ENCODE measurements around the gene MYCL.
"Not testable (repeated sequence)": the region's sequence is repeated elsewhere in the genome, so short reads cannot be mapped to it uniquely, and the experiment has no call there.

The MYCL gene

DNA sequence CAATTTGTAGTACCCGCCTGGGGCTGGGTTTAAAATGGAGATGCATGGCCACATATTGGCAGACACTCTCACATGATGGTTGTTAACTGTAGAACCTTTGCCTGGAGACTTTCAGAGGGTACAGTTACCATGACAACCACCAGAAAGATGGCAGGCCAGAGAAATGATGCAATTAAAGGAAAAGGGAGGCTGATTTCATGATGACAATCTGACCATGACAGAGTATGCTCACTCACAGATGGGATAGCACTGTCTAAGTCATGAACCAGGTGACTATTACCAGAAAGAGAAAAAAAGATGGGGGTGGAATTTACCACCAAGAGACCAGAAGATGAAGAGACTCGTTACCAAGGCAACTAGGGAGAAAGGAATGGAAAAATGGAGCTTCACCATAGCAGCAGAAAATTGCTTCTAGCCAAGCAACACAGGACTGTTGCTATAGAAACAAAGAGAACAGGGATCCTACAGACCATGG is 14.9 kb downstream of the MYCL start:
- DNase-seq, result no peak

DNA sequence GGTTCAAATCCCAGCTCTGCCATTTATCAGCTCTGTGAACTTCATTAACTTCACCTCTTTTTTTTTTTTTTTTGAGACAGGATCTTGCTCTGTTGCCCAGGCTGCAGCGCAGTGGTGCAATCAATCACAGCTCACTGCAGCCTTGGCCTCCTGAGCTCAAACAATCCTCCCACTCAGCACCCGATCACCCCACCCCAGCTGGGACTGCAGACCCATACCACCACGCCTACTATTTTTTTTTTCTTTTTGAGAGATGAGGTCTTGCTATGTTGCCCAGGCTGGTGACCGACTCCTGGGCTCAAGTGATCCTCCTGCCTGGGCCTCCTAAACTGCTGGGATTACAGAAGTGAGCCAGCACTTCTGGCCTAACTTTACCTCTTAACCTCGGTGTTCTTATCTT is 16.2 kb downstream of the MYCL start:
- no peak for DNase-seq

DNA sequence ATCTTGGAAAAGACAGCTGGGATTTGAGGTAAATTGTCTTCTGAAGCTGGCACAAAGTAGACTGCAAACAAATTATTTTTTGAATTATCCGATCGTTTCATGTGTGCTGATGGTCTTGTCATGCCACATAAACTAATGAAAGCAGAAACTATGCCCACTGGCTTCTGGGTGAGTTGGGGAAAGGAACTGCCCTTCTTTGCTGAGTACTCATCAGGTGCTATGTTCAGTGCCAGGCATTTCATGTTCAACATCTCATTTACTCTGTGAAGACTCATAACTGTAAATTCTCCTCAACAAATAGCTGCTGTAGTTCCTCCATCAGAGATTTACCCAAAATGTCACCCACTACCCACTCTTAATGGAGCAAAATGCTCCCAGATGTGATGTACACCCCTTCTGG is 19.6 kb downstream of the MYCL start:
- DNase-seq, result no peak

DNA sequence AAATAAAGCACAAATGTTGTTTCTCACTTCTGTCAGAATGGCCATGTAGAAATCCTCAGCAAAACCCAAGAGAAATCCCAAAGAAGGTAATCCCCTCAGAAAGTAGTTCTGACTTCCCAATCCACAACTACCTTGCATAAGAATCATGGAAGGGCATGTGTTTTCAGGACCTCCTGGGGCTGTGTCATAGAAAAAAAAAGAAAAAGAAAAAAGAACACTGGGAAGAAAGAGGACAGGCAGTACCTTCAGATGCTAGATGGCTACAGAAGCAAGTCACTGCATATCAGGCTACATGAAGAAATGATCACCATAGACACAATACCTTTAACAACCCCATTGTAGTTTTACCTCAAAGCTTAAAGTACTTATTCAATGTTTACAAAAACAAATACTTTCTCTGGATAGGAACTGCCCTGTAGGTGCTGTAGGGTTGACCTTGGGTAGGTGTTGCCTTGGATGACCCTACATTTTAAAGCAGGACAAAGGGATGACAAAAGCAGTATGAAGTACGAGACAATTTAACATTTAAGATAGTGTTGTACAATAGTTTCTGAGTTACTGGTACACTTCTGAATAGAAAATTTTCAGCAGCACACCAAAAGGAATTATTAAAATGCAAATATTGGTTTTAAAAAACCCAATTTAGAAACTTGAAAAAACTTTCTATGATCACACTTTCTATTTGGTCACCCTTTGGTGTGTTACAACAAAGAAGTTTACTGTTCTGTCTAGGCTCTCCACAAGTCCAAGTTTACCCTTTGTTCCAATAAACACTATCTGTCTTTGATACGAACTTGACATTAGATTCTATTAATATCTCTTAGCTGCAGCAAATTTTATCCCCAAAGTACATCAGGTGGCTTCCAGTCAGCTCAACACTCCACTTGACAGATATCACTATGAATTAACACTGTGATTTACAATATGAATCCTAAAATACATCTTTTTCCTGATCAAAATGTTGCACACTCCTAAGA is 23.4 kb downstream of the MYCL start:
- no peak for DNase-seq

DNA sequence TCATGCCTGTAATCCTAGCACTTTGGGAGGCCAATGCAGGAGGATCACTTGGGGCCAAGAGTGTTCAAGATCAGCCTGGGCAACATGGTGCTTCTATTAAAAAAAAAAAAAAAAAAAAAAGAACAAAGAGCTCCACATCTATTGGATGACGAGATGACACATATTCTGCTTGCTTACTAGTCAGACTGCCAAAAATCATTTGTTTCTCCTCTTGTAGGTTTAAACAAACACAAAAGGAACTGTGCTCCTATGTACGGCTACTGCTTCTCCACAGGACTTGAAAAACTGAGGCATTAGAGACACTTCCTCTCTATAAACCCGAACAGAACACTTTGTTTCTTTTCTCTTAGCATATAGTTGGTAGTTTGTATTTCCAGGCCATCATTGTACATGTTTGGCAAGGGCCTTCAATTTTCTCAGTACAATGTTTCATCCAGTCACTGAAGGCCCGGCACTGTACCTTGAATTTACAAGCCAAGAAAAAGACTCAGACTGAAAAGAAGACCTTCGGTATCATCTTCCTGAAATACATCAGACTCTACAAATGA is 24.4 kb downstream of the MYCL start:
- no peak for DNase-seq

DNA sequence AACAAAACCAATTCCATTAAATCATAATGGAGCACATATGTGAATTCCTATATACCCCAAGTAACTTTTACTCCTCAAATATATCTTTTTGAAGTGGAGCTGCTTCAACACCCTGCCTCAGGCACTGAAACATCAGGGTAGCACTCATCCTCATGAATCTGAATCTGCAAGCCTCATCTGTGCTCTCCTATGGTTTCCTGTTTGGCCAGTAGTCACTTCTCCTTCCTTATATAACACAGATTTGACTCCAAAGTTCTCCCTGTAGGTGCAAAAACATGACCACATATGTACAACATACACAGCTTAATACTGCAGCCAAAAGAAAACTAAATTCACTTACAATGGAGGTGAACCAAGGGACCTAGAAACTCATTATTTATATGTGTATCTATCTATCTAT is 25.6 kb downstream of the MYCL start:
- DNase-seq, result no peak

DNA sequence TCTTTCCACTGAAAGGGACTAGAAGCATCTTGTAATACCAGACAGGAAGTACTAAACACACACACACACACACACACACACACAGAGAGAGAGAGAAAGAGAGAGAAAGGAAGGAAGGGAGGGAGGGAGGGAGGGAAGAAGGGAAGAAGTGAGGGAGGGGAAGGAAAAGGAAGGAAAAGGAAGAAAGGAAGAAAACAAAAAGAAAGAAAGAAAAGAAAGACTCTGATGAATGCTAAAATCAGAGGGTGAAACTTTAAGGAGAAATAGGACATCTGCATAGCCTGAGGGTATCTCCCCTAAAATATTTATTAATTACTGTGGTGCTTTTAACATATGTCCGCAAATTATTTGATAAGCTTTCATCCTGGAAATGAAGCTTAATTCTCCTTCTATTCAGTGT is 29.0 kb downstream of the MYCL start:
- no peak for DNase-seq

DNA sequence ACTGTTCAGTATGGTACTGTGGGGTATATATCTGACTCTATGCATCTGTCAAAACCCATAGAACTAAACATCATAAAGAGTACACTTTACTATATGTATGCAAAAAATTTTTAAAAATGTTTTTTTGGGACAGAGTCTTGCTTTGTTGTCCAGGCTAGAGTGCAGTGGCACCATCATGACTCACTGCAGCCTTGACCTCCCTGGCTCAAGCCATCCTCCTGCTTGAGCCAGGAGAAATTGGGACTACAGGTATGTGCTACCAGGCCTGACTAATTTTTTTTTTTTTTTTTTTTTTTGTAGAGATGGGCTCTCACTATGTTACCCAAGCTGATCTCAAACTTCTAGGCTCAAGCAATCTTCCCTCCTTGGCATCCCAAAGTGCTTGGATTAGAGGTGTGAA is 29.9 kb downstream of the MYCL start:
- no peak for DNase-seq

DNA sequence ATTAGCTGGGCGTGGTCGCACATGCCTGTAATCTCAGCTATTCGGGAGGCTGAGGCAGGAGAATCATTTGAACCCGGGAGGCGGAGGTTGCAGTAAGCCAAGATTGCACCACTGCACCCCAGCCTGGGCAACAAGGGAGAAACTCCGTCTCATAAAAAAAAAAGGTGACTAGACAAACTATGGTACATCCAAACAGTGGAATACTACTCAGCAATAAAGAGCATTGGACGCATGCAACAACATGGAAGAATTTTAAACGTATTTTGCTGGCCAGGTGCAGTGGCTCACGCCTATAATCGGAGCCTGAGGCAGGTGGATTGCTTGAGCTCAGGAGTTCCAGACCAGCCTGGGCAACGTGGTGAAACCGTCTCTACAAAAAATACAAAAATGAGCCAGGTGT is 30.7 kb downstream of the MYCL start:
- DNase-seq, result not testable (repeated sequence)

DNA sequence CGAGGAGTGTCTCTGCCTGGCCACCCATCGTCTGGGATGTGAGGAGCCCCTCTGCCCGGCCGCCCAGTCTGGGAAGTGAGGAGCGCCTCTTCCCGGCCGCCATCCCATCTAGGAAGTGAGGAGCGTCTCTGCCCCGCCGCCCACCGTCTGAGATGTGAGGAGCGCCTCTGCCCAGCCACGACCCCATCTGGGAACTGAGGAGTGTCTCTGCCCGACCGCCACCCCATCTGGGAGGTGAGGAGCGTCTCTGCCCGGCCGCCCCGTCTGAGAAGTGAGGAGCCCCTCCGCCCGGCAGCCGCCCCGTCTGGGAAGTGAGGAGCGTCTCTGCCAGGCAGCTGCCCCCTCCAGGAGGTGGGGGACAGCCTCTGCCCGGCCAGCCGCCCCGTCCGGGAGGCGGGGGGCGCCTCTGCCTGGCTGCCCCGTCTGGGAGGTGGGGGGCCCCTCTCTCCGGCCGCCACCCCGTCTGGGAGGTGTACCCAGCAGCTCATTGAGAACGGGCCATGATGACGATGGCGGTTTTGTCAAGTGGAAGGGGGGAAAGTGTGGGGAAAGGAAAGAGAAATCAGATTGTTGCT is 32.1 kb downstream of the MYCL start:
- not testable (repeated sequence) for DNase-seq

DNA sequence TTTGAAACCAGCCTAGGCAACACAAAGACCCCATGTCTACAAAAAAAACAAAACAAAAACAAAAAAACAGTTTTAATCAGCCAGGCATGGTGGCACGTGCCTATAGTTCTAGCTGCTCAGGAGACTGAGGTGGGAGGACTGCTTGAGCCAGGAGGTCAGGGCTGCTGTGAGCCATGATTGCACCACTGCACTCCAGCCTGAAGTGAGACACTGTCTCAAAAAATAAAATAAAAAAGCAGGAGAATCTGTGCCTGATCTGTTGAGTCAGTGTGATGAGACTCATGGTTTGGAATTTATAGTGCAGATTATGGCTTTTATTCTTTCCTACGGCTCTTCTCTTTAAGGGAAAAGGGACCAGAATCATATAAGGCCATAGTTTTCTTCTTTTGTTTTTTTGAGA is 35.0 kb downstream of the MYCL start:
- no peak for DNase-seq

DNA sequence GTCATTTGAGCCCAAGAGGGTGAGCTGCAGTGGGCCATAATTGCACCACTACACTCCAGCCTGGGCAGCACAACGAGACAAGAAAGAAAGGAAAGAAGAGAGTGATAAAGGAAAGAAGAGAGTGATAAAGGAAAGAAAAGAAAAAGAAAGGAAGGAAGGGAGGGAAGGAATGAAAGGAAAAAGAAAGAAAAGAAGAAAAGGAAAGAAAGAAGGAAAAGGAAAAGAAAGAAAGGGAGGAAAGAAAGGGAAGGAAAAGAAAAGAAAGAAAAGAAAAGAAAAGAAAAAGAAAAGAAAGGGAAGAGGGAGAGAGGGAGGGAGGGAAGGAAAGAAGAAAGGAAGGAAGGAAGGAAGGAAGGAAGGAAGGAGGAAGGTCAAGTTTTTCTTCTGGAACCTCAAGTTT is 36.0 kb downstream of the MYCL start:
- no peak for DNase-seq

DNA sequence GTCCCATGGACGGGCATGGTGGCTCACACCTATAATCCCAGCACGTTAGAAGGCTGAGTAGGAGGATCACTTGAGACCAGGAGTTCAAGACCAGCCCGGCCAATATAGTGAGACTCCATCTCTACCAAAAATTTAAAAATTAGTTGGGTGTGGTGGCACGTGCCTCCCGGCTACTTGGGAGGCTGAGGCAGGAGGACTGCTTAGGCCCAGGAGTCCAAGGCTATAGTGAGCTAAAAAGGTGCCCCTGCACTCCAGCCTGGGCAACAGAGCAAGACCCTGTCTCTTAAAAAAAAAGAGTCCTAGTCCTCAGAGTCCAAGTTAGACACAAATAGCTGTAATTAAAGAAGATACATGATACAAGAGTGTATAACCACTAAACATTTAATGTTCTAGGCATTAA is 38.5 kb downstream of the MYCL start:
- no peak for DNase-seq

DNA sequence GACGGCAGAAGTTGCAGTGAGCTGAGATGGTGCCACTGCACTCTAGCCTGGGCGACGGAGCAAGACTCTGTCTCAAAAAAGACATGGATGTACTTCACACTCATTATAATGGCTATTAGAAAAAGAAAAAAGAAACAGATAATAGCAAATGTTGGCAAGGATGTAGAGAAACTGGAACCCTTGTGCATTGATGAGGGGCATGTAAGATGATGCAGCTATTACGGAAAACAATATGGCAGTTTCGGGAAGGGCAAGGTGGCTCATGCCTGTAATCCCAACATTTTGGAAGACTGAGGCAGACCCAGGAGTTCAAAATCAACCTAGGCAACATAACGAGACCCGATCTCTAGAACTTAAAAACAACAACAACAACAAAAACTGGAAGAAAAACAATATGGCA is 40.7 kb downstream of the MYCL start:
- no peak for DNase-seq

DNA sequence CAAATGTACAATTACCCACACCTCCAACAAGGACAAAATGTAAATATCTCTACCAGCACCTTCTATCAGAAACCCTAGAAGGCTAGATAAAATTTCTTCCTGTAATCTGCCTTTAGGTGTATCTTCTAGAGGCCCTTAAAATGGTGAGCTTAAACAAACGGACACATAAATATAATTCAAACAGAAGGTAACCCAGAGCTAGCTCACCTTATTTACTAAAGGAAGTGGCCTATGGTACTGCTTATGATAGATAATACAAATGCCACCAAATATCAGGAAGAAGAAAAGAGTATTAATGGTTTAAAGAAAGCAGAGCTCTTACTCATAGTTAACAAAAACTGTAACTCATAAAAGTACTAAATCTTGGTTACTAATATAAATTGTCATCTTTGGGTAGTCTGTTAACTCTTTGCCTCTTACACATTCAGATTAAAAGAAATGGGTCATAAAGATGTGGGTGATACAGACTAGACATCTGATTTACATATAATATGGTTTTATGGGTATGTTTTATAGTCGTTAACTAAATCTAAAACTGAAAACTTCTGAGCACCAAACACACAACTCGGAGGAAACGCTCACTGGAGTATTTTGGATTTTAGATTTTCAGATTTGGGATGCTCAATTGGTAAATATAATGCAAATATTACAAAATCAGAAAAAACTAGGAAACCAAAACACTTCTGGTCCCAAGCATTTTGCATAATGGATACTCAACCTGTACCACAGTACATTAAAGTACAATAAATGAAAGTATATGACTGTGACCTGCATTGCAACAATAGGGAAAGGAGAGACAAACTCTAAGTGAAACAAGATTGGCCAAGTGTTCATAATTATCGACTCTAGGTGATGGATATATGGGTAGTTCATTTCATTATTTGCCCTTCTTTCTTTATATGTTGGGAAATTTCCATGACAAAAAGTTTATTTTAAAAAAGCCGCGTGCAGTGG is 41.6 kb downstream of the MYCL start:
- no peak for DNase-seq

DNA sequence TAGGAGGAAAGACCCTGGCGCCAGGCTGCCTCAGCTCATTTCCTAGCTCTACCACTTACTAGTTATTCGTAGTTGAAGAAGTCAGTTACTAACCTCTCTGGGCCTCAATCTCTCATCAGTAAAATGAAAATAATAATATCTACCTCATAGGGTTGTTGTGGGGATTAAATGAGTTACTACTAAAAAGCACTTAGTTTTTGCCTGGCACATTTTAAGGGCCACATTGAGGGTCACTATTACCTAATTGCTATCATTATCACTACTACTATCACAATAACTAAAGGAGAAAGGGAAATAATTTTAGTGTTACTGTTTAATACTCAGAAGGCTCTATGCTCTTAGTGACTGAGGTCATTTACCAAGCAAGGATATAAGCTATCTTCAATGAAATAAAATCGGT is 43.4 kb downstream of the MYCL start:
- DNase-seq, result no peak

DNA sequence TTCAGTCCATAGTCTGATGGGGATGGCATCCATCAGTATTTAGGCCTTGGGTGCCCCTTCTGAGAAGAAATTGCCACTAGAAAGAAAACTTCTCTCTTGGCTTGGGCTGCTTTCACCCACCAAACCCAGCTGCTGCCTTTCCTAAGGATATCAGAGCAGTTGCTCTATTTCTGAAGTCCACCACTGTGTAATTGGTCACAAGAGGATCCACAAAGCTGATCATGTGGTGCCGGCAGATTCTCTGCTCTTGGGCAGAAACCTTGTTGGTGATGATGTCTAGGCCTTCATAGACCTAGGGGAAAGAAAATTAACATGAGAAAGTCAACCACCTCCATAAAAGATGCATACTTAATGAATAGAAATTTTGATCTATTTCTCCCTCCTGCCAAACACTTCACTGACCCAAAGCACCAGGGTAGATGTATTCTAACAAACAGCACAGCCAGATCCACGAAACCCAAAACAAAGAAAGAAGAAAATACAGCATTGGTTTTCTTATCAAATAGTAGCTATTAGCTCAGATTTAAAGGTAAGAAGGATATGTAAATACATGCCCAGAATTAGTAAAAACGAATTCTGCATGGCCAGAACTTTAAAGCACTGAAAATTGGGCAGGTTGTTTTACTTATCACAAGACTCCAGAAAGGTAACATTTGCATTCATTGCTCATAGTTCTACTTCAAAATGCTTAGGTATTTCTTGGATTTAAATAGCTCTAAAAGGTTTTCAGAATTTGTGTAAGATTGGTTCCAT is 44.4 kb downstream of the MYCL start:
- DNase-seq, result no peak

DNA sequence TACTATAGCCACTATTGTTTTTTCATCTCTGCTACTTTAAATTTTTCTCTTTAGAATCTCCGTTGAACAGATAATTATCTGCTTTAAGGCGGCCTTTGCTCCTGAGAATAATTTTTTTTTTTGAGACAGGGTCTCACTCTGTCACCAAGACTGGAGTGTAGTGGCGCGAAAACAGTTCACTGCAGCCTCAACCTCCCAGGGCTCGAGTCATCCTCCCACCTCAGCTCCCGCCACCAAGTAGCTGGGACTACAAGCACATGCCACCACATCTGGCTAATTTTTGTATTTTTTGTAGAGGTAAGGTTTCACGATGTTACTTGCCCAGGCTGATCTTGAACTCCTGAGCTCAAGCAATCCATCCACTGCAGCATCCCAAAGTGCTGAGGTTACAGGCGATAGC is 47.0 kb downstream of the MYCL start:
- no peak for DNase-seq

DNA sequence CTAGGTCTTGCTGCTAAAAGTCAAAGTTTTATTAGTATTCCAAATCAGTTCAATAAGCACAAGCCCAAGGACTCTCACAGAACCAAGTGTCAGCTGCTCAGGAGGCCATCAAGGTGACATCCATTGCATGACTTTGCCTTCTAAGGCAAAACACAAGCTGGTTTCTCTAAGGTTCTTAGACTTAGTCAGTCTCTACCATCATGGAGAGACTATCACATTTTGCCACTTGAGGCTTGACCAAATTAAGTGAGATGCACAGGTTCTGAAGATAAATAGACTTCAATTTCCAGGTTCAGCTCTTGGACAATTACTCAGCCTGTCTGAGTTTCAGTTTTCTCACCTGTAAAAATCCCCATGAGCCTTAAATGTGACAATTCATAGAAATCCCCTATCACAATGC is 47.4 kb downstream of the MYCL start:
- no peak for DNase-seq

DNA sequence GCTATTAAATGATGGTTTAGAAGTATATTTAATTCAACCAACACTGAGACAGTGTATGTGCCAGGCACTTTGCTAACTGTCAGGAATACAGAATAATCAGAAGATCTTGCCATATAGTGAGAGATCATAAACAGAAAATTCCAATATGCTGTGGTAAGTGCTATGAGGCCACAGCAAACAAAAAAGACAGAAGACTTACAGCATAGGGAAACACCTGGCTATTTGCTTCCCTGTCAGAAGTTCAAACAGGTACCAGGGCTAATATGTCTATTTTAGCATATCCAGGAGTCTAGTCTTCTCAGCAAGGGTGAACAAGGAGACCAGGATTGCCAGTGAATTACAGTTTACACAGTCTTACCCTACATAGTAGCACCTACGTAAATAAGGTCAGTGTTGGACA is 48.8 kb downstream of the MYCL start:
- DNase-seq, result no peak

DNA sequence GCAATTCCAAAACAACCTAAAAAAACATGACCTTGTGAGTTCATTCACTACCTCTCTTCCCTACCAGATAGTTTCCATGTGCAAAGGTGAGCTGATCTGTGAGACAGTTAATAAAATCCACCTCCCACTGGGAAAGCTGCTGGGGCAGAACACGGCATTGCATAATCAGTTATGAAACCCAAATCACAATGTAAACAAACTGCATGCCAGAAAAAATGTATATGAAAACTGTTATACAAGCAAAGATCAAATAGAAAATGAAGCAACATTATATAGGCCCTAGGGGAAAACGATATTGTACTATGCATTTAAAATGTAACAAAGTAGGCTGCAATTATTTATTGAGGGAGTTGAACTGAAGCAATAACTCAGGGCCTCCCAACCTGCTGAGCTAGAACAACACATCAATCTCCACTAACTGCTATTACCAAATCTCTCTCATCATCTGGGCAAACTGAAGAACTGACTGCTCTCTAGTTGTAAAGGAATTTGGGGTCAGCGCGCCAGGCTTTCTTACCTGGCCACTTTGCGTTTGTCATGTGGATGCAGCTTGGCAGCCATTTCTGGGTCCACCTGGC is 49.4 kb downstream of the MYCL start:
- DNase-seq, result no peak
